NOMO-1 (cell line): ENCODE data around the gene ATG7.
"Not testable (repeated sequence)": the region's sequence is repeated elsewhere in the genome, so short reads cannot be mapped to it uniquely, and the experiment has no call there.

ENCODE experiments used
- DNase-seq, 2 experiments: peaks; one replicate each; lab custom pipeline; 2025; ENCODE audit not compliant: unreplicated experiment in 2 of 2; lab: John Stamatoyannopoulos, UW

Gene ATG7

GRCh38 chr3:11346416-11346815, 74.2 kb downstream of the ATG7 start:
- DNase-seq = no peak

GRCh38 chr3:11348877-11349276, 76.7 kb downstream of the ATG7 start:
- DNase-seq = not testable (repeated sequence)

- DNase-seq = no peak
Measured at GRCh38 chr3:11349446-11349845, 77.2 kb downstream of the ATG7 start.

DNA sequence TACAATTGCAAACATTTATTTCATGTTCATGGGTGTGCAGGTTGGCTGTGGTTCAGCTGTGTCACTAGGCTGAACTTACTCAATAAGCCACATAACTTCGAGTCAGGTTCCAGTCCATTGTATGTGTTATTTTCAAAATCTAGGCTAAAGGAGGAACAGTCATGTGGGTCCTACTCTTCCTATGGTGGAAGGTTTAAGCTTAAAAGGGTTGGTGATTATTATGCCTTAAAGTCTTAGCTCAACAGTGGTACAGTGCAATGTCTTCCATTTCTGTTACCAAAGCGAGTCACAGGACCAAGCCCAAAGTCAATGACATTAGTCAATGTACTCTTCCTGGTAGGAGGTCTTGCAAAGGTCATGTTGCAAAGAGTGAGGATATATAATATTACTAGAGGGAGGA, 78.2 kb downstream of the ATG7 start:
- no peak for DNase-seq

DNA sequence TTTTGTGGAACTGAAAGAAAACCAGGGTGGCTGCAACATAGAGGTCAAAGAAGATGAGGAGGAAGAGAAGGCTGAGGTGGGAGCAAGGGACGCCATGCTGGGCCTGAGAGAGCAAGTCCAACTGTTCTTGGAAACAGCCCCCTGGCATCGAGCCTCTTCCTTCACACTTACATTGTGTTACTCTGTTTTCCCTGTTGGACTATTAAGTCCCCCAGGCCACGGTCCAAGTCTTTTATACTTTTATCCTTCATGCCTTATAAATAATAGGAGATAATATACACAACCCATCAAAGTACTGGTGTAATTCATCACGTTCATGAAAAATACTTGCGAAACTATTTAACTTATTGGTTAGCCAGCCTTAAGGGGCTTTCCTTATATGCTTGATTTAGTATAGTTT, 79.3 kb downstream of the ATG7 start:
- DNase-seq = no peak

GRCh38 chr3:11356269-11356668, 84.1 kb downstream of the ATG7 start:
- no peak for DNase-seq

DNA sequence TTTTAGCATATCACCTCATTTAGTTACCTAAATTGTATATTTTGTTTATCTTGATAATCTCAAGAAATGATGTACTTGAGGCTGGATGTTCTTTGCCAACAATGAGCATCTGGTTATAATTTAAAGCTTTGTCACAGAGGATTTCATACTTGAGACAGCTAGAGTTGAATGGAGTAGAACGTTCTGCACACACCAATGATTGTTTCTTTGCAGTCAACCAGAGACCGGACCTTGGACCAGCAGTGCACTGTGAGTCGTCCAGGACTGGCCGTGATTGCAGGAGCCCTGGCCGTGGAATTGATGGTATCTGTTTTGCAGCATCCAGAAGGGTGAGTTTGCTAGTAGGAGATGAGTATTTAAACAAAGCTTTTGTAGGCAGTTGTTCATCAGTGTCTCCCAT, 90.4 kb downstream of the ATG7 start:
- DNase-seq = no peak

GRCh38 chr3:11363715-11364114, 91.5 kb downstream of the ATG7 start:
- no peak for DNase-seq

DNA sequence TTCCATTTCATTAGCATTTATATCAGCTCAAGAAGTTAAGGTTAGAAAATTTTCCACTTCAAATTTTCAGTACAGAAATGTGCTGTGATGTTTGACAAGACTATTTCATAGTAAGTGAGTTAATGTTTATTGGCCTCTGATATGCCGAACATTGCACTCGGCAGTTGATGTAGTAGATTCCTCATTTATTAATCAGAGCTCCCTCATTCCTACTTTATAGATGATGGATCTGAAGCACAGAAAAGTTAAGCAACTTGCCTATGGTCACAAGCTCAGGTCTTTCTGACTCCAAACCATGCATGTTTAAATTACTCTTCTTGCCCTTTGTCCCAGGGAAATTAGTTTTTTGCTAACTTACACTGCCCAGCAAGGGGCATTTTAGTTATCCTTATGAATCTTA, 92.0 kb downstream of the ATG7 start:
- no peak for DNase-seq

- no peak for DNase-seq
Measured at GRCh38 chr3:11367143-11367693, 95.0 kb downstream of the ATG7 start.

DNA sequence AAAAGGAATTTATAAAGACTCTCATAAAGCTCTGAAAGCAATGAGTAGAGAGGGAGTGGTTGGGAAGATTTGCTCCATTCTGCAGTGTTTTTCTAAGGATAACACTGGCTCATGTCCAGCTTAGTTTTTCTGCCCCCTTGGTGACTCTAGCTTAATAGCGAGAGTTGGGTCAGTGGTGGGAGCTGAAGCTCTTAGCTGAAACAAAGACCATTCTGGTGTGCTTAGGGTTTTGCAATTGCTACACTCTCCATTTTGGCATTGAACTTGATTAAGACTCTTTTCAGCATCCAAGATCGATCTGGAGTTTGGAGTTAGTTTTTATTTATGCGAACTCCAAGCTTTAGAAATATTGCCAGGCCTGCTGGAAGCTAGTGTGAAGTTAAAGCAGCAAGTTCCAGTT, 98.0 kb downstream of the ATG7 start:
- DNase-seq = no peak

DNA sequence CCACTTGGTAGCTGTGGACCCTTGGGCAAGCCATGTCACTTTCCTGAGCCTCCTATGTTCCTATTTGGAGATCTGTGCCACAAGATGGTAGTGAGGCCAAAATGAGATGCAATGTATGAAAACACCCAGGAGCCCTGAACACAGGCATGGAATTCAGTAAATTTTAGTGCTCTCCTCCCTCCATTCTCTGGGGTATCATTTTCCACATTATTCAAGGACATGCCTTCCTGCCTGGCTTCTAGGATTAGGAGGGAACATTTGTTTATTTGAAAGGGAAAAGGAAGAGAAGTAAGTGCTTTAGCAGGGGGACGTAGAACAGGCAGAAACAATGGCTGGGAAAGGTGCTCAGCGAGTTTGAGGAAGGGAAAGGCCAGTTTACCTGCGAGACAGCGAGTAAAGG, 98.8 kb downstream of the ATG7 start:
- no peak for DNase-seq

GRCh38 chr3:11371747-11372146, 99.5 kb downstream of the ATG7 start:
- no peak for DNase-seq

- DNase-seq = no peak
Measured at GRCh38 chr3:11373235-11373634, 101.0 kb downstream of the ATG7 start.

DNA sequence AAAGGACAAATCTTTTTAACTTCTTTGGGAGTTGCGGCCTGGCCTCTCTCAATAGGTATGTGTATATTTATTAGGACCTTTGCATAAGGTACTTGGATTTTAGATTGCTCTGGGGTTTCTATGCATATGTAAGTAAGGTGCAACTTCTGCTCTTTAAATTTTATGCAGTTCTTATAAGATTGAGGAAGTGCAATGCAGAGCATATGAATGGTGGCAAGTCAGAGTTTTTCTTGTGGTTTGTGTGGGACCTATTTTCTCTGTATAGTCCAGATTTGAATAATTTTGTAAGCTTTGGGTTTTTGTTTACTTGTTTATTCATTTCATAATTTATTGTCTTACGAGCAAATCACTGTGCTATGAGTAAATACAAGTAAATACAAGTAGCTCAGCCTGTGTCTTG, 101.5 kb downstream of the ATG7 start:
- no peak for DNase-seq

- DNase-seq = no peak
Measured at GRCh38 chr3:11375333-11376088, 103.3 kb downstream of the ATG7 start.

DNA sequence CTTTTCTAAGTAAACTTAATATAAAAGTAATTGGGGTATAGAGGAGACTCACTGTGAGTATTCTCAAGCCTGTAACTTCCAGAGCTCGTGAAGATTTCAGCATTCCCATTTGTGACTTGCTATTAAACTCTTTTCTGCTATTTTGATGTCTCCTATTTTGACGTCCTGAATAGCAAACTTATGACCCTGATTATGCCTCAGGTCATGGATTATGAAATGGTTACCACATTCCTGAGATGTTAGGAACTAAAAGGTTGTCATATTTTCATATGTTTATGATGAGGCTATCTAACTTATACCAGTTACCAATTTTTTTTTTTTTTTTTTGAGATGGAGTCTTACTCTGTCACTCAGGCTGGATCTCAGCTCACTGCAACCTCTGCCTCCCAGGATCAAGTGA, 105.5 kb downstream of the ATG7 start:
- no peak for DNase-seq

DNA sequence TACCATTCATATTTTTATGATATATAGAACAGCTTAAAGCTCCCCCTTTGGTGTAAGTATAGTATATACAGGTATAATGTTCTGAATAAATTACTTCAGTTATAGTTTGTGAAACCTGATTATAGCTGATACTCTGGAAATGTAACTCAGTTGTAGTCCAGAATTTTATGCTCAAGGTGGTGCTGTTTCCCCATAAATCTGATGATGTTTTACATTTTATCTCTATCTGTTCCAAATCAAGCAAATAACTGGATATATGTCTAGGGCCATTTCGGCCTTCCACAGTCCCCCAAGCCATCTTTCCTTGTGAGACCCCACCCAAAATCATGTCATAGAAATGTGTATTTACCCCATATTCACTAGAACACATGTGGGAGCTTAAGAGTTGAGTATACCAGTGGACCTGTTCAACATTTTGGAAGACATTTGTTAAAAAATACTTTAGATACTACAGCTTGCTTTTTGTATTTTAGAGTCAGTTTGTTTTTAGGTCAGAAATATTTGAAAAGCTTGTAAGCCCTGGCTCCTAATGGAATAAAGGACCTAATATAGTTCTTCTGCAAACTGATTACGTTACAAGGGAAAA, 107.1 kb downstream of the ATG7 start:
- peak in 1 of 2 experiments; percentile 18 for DNase-seq

DNA sequence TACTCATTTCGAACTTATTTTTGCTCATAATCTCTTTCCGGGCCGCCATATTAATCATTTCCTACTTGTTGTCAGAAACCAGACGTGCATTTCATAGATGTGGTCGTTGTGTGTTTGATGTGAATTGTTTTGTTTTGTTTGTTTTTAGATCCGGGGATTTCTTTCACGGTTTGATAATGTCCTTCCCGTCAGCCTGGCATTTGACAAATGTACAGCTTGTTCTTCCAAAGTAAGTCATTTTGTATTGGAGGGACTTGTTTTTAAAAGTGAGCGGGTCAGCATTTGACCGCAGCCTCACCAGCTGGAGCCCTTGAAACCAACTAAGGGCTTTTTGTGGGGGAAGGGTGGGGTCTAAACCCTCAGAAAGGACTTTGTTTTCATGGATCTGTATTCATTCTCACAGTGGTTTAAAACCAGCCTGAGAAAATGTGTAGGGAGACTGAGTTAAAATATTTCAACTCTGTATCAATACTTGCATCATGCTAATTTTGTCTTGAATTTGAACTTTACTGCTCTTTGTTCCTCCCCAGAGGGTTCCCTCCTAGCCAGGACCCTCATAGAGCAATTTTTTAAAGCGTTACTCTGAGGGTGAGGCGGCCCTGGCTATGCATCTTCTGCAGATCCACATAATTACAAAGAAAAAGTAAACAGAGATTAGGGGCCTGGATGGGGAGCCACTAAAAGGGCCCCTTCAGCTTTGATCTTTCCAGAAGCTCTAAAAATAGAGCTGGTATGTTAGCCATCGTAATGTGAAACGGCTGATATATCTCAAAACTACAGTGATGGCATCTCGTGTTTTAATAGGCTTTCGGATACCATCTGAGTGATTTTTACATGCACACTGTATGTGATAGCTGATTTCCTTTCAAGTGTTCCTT, 107.9 kb downstream of the ATG7 start:
- no peak for DNase-seq

DNA sequence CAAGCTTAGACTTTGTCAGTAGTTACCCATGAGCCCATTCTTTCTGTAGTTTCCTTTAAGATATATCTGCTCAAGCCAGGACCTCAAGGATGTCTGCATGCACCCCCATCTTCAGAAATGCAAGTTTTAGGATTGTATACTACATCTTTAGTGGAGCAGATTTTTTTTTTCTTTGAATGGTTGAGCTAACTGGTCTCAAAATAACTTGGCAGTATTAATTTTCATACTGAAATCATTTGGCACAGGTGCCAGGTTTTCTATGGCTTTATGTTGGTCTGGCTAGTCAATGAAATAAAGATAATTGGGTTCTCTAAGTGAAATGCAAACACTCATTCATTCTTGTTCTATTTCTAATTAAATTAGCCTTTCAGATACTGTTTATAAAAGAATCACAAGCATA, 108.9 kb downstream of the ATG7 start:
- DNase-seq = no peak

- DNase-seq = no peak
Measured at GRCh38 chr3:11381563-11381962, 109.4 kb downstream of the ATG7 start.
